CD4-positive, alpha-beta T cell (primary cell): Measurements from ENCODE around the gene BLOC1S5. TPM values are rescaled to one million over a fixed set of nuclear protein-coding genes. Genes with fewer than 3 reads are reported as not detected.

Source experiments
- ATAC-seq: fragments of 200-7000 bp; cut with Tn5 transposase; one replicate; pipeline ENCODE4 v1.10.0; 2022; ENCODE audit warnings: mild to moderate bottlenecking; ENCODE audit not compliant: poor library complexity
- CTCF ChIA-PET: fragments of 350-600 bp; sonication (Branson Sonifier 250); formaldehyde crosslinking; loops from one replicate; lab custom pipeline; 2021; ENCODE audit warnings: antibody characterized with exemption, inconsistent platforms; lab: Charles Lee
- POLR2A ChIA-PET: fragments of 350-600 bp; sonication (Branson Sonifier 250); formaldehyde crosslinking; loops from one replicate; lab custom pipeline; 2021; ENCODE audit warnings: antibody characterized with exemption, inconsistent platforms; lab: Charles Lee
- DNase-seq, 14 experiments: peaks; one replicate each; pipeline ENCODE4 v3.0.0-alpha.2; 2013 to 2020; ENCODE audit warnings: mixed read lengths in 2 of 14
- H3K27ac ChIP-seq, 2 donors: one replicate each; pipeline versions ENCODE4 v1.5.1 to v1.7.0; 2013; ENCODE audit warnings: low read length in 2 of 2, low read depth in 1 of 2, mild to moderate bottlenecking in 1 of 2
- H3K27me3 ChIP-seq, 2 experiments: 1 replicate in 1 of 2; 2 replicates in 1 of 2; pipeline versions ENCODE4 v1.6.1 to v1.7.0; 2013; ENCODE audit warnings: low read length in 2 of 2, control low read depth in 1 of 2, mild to moderate bottlenecking in 1 of 2, moderate library complexity in 1 of 2; ENCODE audit not compliant: insufficient read depth in 2 of 2, control insufficient read depth in 1 of 2
- H3K36me3 ChIP-seq: one replicate; pipeline ENCODE4 v1.6.1; 2013; ENCODE audit warnings: low read length, control low read depth; ENCODE audit not compliant: insufficient read depth
- H3K4me1 ChIP-seq: one replicate; pipeline ENCODE4 v1.6.1; 2013; ENCODE audit warnings: low read length, control low read depth; ENCODE audit not compliant: insufficient read depth
- H3K4me3 ChIP-seq: one replicate; pipeline ENCODE4 v1.5.1; 2013; ENCODE audit warnings: mild to moderate bottlenecking, low read length, moderate library complexity
- H3K9me3 ChIP-seq, 2 experiments: 1 replicate in 1 of 2; 2 replicates in 1 of 2; pipeline versions ENCODE4 v1.6.1 to v1.7.0; 2013; ENCODE audit warnings: low read length in 2 of 2, mild to moderate bottlenecking in 2 of 2, control low read depth in 1 of 2, moderate library complexity in 1 of 2; ENCODE audit not compliant: control insufficient read depth in 1 of 2, insufficient read depth in 1 of 2
- H3K27ac Mint-ChIP-seq: one replicate; pipeline ENCODE4 v1.8.0; 2020; ENCODE audit warnings: mixed read lengths
- H3K27me3 Mint-ChIP-seq: one replicate; pipeline ENCODE4 v1.8.0; 2021; ENCODE audit warnings: mixed read lengths
- H3K36me3 Mint-ChIP-seq: one replicate; pipeline ENCODE4 v1.8.0; 2021; ENCODE audit warnings: low read depth, mixed read lengths
- H3K4me1 Mint-ChIP-seq: one replicate; pipeline ENCODE4 v1.8.0; 2021; ENCODE audit warnings: low read depth, mixed read lengths
- H3K4me3 Mint-ChIP-seq: one replicate; pipeline ENCODE4 v1.8.0; 2020; ENCODE audit warnings: mild to moderate bottlenecking, mixed read lengths
- H3K9me3 Mint-ChIP-seq: one replicate; pipeline ENCODE4 v1.8.0; 2020; ENCODE audit warnings: mixed read lengths
- intact Hi-C, 2 experiments: fragments of 100-400 bp; cut with DNase I in 1 of 2; cut with micrococcal nuclease in 1 of 2; formaldehyde crosslinking; loops; one replicate each; pipeline versions ENCODE4 v1.15.1 to v1.9.0; 2023 to 2025; cut with DNase I, micrococcal nuclease
- total RNA-seq, 174 experiments: library from RNA in 2 of 174; stranded (reverse) in 2 of 174; gene quantifications; one replicate each; pipeline ENCODE4 v1.2.3 and lab custom pipeline; 2021 to 2026
- TF ChIP-seq, protein P1 (sequence below): fragments of 200-600 bp; IDR thresholded peaks from one replicate; pipeline ENCODE4 v1.8.0; 2022; ENCODE audit warnings: antibody characterized with exemption, mild to moderate bottlenecking

The BLOC1S5 gene
- total RNA-seq, 2 experiments from 2014 or later, result 5.7 to 7.2 TPM

DNA sequence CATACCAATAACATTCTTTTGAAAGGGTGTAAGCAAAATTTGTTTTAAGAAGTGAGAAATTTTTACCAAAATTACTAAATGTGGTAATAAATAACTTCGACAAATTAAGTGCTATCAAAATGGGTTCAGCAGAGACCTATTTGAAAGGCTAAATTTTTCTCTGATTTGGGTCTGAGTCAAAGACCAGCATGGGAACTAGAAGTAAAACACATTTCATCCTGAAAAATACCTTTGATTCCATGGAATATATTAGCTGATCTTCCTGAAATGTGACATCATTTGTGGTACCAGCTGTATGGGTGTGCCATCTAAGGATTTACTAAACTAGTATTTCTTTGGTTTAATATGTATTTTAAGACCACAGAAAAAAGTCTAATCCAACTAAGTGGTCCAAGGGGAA lies 63.6 kb downstream of the BLOC1S5 start:
- Histone ChIP-seq H3K36me3 (no peaks in the 10 kb centered on the region), H3K4me1 (no peaks in the 10 kb centered on the region), H3K27ac (no peak overlapping the region), H3K27me3 (no peaks in the 10 kb centered on the region), H3K9me3 (no peaks in the 10 kb centered on the region), H3K4me3 (no peak overlapping the region)
- CTCF ChIA-PET, result no interaction called here
- H3K4me1 Mint-ChIP-seq, result peaks cover 6% of the 10 kb centered on the region
- no peaks in the 10 kb centered on the region for H3K9me3 Mint-ChIP-seq
- TF ChIP-seq, protein P1, sequence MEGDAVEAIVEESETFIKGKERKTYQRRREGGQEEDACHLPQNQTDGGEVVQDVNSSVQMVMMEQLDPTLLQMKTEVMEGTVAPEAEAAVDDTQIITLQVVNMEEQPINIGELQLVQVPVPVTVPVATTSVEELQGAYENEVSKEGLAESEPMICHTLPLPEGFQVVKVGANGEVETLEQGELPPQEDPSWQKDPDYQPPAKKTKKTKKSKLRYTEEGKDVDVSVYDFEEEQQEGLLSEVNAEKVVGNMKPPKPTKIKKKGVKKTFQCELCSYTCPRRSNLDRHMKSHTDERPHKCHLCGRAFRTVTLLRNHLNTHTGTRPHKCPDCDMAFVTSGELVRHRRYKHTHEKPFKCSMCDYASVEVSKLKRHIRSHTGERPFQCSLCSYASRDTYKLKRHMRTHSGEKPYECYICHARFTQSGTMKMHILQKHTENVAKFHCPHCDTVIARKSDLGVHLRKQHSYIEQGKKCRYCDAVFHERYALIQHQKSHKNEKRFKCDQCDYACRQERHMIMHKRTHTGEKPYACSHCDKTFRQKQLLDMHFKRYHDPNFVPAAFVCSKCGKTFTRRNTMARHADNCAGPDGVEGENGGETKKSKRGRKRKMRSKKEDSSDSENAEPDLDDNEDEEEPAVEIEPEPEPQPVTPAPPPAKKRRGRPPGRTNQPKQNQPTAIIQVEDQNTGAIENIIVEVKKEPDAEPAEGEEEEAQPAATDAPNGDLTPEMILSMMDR, result no peak
- no peaks in the 10 kb centered on the region for H3K27me3 Mint-ChIP-seq
- DNase-seq (no peak), ATAC-seq (no peak)
- POLR2A ChIA-PET, result no interaction called here
- H3K36me3 Mint-ChIP-seq, result no peaks in the 10 kb centered on the region
- intact Hi-C loops, result loop anchor here in 1 of 2 experiments (10.0 kb wide), 1 partner anchor 726 kb away; no protein-coding TSS in a partner anchor
- H3K27ac Mint-ChIP-seq, result no peak overlapping the region
- H3K4me3 Mint-ChIP-seq, result no peak overlapping the region

DNA sequence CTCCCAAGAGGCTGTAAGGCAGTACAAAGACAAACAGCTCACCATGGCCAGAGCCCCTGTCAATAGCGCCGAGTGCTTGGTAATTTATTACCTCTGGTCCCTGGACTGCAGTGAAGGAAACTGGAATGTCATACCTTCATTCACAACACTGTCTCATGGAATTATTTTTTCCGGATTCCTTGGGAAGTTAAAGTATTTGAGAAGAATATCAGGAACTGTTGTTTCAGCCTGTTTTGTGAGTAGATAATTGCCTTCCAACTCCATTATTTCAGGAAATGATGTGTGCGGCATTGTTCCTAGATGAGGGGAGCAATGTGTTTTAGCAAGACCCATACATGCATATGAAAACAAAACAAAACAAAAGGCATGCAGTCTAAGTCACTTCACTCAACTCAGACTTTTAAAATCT lies 64.0 kb downstream of the BLOC1S5 start:
- H3K27ac Mint-ChIP-seq, result no peak overlapping the region
- H3K4me3 ChIP-seq, result no peak overlapping the region
- ATAC-seq (no peak), DNase-seq (no peak)
- no peaks in the 10 kb centered on the region for H3K27me3 Mint-ChIP-seq
- H3K4me1 ChIP-seq, result no peaks in the 10 kb centered on the region
- TF ChIP-seq, protein P1, result no peak
- POLR2A ChIA-PET, result no interaction called here
- intact Hi-C loops, result loop anchor here in 1 of 2 experiments (10.0 kb wide), 1 partner anchor 725 kb away; no protein-coding TSS in a partner anchor
- H3K9me3 Mint-ChIP-seq, result no peaks in the 10 kb centered on the region
- CTCF ChIA-PET, result no interaction called here
- H3K36me3 ChIP-seq, result no peaks in the 10 kb centered on the region
- peaks cover 4% of the 10 kb centered on the region for H3K4me1 Mint-ChIP-seq
- no peak overlapping the region for H3K4me3 Mint-ChIP-seq
- H3K27me3 ChIP-seq, result no peaks in the 10 kb centered on the region
- H3K27ac ChIP-seq, result no peak overlapping the region
- H3K36me3 Mint-ChIP-seq, result no peaks in the 10 kb centered on the region
- no peaks in the 10 kb centered on the region for H3K9me3 ChIP-seq

DNA sequence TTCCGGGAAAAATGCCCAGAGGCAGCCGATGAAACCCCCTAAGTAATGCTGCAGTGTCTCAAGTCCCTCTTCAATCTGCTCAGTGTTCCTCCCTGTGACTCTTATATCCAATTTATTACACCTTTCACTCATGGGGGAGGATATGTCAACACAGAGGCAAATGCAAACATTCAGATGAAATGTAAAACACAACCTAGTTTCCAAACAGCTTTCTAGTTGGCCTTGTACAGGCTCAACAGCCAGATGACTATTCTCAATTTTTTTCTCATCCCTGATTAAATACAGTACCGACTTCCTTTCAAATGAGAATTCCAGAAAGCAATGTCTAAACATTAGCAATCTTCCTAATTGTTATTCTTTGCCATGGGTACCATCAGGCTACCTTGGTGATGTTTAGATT lies 65.0 kb downstream of the BLOC1S5 start:
- Mint-ChIP-seq H3K4me3 (no peak overlapping the region), H3K27me3 (no peaks in the 10 kb centered on the region), H3K9me3 (no peaks in the 10 kb centered on the region), H3K36me3 (no peaks in the 10 kb centered on the region), H3K4me1 (no peaks in the 10 kb centered on the region), H3K27ac (no peak overlapping the region)
- ChIA-PET POLR2A (interaction anchor here (0.8 kb wide), 1 partner anchor 249 kb away, joined by 3 read pairs; no protein-coding TSS in a partner anchor), CTCF (no interaction called here)
- H3K36me3 ChIP-seq, result no peaks in the 10 kb centered on the region
- no peaks in the 10 kb centered on the region for H3K4me1 ChIP-seq
- no peak for DNase-seq
- intact Hi-C loops, result no loop called here
- TF ChIP-seq, protein P1, result no peak
- no peak overlapping the region for H3K4me3 ChIP-seq
- no peaks in the 10 kb centered on the region for H3K9me3 ChIP-seq
- ATAC-seq, result no peak
- H3K27me3 ChIP-seq, result no peaks in the 10 kb centered on the region
- no peak overlapping the region for H3K27ac ChIP-seq
